SK-N-SH (cell line): ENCODE data around the gene NPC1L1. TPM values are rescaled to one million over a fixed set of nuclear protein-coding genes. Genes with fewer than 3 reads are reported as not detected.

Source experiments
- CTCF ChIA-PET: fragments of 300-600, 350-600 bp; formaldehyde crosslinking; extraction: SDS; loops from one replicate; lab custom pipeline; 2021; lab: Yijun Ruan, JAX
- POLR2A ChIA-PET: fragments of 350-600 bp; sonication (Branson Sonifier 250); formaldehyde crosslinking; extraction: SDS; loops from one replicate; lab custom pipeline; 2020; ENCODE audit warnings: antibody characterized with exemption, inconsistent platforms; lab: Yijun Ruan, JAX
- DNase-seq: peaks from one replicate; pipeline ENCODE4 v3.0.0; 2012
- H2AFZ ChIP-seq: fragments of 200-600 bp; sonication (generic); 2 replicates; pipeline ENCODE4 v1.8.1; 2016; ENCODE audit warnings: antibody characterized with exemption, mild to moderate bottlenecking, low read depth
- H3F3A ChIP-seq: fragments of 200-600 bp; sonication (generic); replicated peaks from 2 replicates; pipeline ENCODE3; 2016; ENCODE audit warnings: antibody characterized with exemption, mild to moderate bottlenecking; ENCODE audit not compliant: insufficient read depth
- H3K27ac ChIP-seq, 2 experiments: fragments of 200-500 bp in 1 of 2; fragments of 200-600 bp in 1 of 2; sonication (Bioruptor generic) in 1 of 2; sonication (generic), shearing (Covaris generic) in 1 of 2; 2 replicates each; pipeline versions ENCODE4 v1.5.1 to v1.6.1; 2014 to 2016; ENCODE audit warnings: low read depth in 2 of 2, inconsistent platforms in 1 of 2, low read length in 1 of 2, mild to moderate bottlenecking in 1 of 2, mixed read lengths in 1 of 2
- H3K27me3 ChIP-seq: fragments of 200-600 bp; sonication (generic), shearing (Covaris generic); 2 replicates; pipeline ENCODE4 v1.6.1; 2016; ENCODE audit warnings: mixed run types; ENCODE audit not compliant: insufficient read depth
- H3K36me3 ChIP-seq, 2 experiments: fragments of 200-500 bp in 1 of 2; fragments of 200-600 bp in 1 of 2; sonication (Bioruptor generic) in 1 of 2; sonication (generic) in 1 of 2; replicated peaks in 1 of 2; 2 replicates each; pipeline versions ENCODE3 to v1.5.1; 2014 to 2016; ENCODE audit warnings: low read length in 1 of 2, mild to moderate bottlenecking in 1 of 2; ENCODE audit not compliant: insufficient read depth in 2 of 2, control insufficient read depth in 1 of 2
- H3K4me1 ChIP-seq, 2 experiments: fragments of 200-500 bp in 1 of 2; fragments of 200-600 bp in 1 of 2; sonication (Bioruptor generic) in 1 of 2; sonication (generic), shearing (Covaris generic) in 1 of 2; 2 replicates each; pipeline versions ENCODE4 v1.5.1 to v1.6.1; 2014 to 2016; ENCODE audit warnings: low read depth in 1 of 2, low read length in 1 of 2, mixed run types in 1 of 2; ENCODE audit not compliant: insufficient read depth in 2 of 2, control insufficient read depth in 1 of 2
- H3K4me2 ChIP-seq: fragments of 200-600 bp; sonication (generic), shearing (Covaris generic); 2 replicates; pipeline ENCODE4 v1.6.1; 2017; ENCODE audit warnings: mixed run types
- H3K4me3 ChIP-seq, 2 experiments: fragments of 200-500 bp in 1 of 2; fragments of 200-600 bp in 1 of 2; sonication (Bioruptor generic) in 1 of 2; sonication (generic), shearing (Covaris generic) in 1 of 2; 2 replicates each; pipeline versions ENCODE4 v1.5.1 to v1.8.1; 2014 to 2016; ENCODE audit warnings: low read depth in 2 of 2, inconsistent platforms in 1 of 2, low read length in 1 of 2, mild to moderate bottlenecking in 1 of 2, mixed read lengths in 1 of 2, moderate library complexity in 1 of 2
- H3K79me2 ChIP-seq: fragments of 200-600 bp; sonication (generic); 2 replicates; pipeline ENCODE4 v1.8.1; 2017; ENCODE audit warnings: mild to moderate bottlenecking; ENCODE audit not compliant: insufficient read depth
- H3K9ac ChIP-seq: fragments of 200-600 bp; sonication (generic); 2 replicates; pipeline ENCODE4 v1.6.1; 2017; ENCODE audit warnings: mixed run types
- H3K9me2 ChIP-seq: fragments of 200-600 bp; sonication (generic); 2 replicates; pipeline ENCODE4 v1.6.1; 2017; ENCODE audit warnings: mixed run types
- H3K9me3 ChIP-seq: fragments of 200-600 bp; sonication (generic); 2 replicates; pipeline ENCODE4 v1.6.1; 2017; ENCODE audit warnings: mixed run types, mild to moderate bottlenecking, moderate library complexity
- H4K20me1 ChIP-seq: fragments of 200-600 bp; sonication (generic); 2 replicates; pipeline ENCODE4 v1.6.1; 2017; ENCODE audit warnings: mild to moderate bottlenecking, mixed run types; ENCODE audit not compliant: insufficient read depth
- ELF1 ChIP-seq: IDR thresholded peaks from 2 replicates; pipeline ENCODE4 v1.4.0; 2012
- EP300 ChIP-seq, 2 experiments: IDR thresholded peaks; 2 replicates each; pipeline versions ENCODE4 v1.4.0 to v1.6.1; 2012; ENCODE audit warnings: borderline replicate concordance in 1 of 2, low read depth in 1 of 2, low read length in 1 of 2
- FOSL2 ChIP-seq: IDR thresholded peaks from 2 replicates; pipeline ENCODE4 v1.4.0; 2012; ENCODE audit warnings: low read depth, mild to moderate bottlenecking, moderate library complexity, borderline replicate concordance
- FOXM1 ChIP-seq: IDR thresholded peaks from 2 replicates; pipeline ENCODE4 v1.4.0; 2012; ENCODE audit warnings: low read depth, mild to moderate bottlenecking
- GATA2 ChIP-seq: sonication (generic); formaldehyde crosslinking; IDR thresholded peaks from 2 replicates; pipeline ENCODE4 v1.5.0; 2020; ENCODE audit warnings: mild to moderate bottlenecking, missing genetic modification reagents
- MEF2A ChIP-seq: IDR thresholded peaks from 2 replicates; pipeline ENCODE4 v1.4.0; 2012; ENCODE audit warnings: low read depth, borderline replicate concordance
- NFIC ChIP-seq: IDR thresholded peaks from 2 replicates; pipeline ENCODE4 v1.4.0; 2012; ENCODE audit warnings: borderline replicate concordance
- POLR2AphosphoS5 ChIP-seq: IDR thresholded peaks from 2 replicates; pipeline ENCODE4 v1.6.1; 2012; ENCODE audit warnings: low read depth, low read length
- RAD21 ChIP-seq: IDR thresholded peaks from 2 replicates; pipeline ENCODE4 v1.6.1; 2012; ENCODE audit warnings: mild to moderate bottlenecking, low read length
- RCOR1 ChIP-seq: fragments of 150-350 bp; IDR thresholded peaks from 2 replicates; pipeline ENCODE4 v1.6.1; 2017; ENCODE audit warnings: antibody characterized with exemption, low read length
- RFX5 ChIP-seq: IDR thresholded peaks from 2 replicates; pipeline ENCODE4 v1.6.1; 2012; ENCODE audit warnings: mild to moderate bottlenecking, improper control_type of control experiment, low read length
- RXRA ChIP-seq: IDR thresholded peaks from 2 replicates; pipeline ENCODE4 v1.4.0; 2012; ENCODE audit warnings: low read depth, mild to moderate bottlenecking, borderline replicate concordance
- SIN3A ChIP-seq: IDR thresholded peaks from 2 replicates; pipeline ENCODE4 v1.6.1; 2012; ENCODE audit warnings: low read depth, mild to moderate bottlenecking, low read length, moderate library complexity, borderline replicate concordance
- SMC3 ChIP-seq: IDR thresholded peaks from 2 replicates; pipeline ENCODE4 v1.6.1; 2012; ENCODE audit warnings: low read depth, low read length, improper control_type of control experiment
- TCF12 ChIP-seq: IDR thresholded peaks from 2 replicates; pipeline ENCODE4 v1.4.0; 2012
- TEAD4 ChIP-seq: IDR thresholded peaks from 2 replicates; pipeline ENCODE4 v1.4.0; 2012; ENCODE audit warnings: mild to moderate bottlenecking, borderline replicate concordance; ENCODE audit not compliant: insufficient read depth
- USF2 ChIP-seq: fragments of 150-350 bp; IDR thresholded peaks from 2 replicates; pipeline ENCODE4 v1.6.1; 2017; ENCODE audit warnings: antibody characterized with exemption, low read length, low read depth, borderline replicate concordance
- YY1 ChIP-seq: IDR thresholded peaks from 2 replicates; pipeline ENCODE4 v1.4.0; 2012; ENCODE audit warnings: low read depth, mild to moderate bottlenecking
- WGBS: methylation state at CpG from one replicate; pipeline ENCODE4 v1.1.6; 2017; ENCODE audit warnings: low lambda C conversion rate; 5-methylcytosine and 5-hydroxymethylcytosine counted together
- polyA plus RNA-seq, 3 experiments: library from polyadenylated mRNA; depleted of rRNA; stranded (reverse); fragments of >200 nt; gene quantifications; 2 replicates each; pipeline ENCODE4 v1.2.3, GENCODE V29; 2012
- TF ChIP-seq, protein P1 (sequence below): fragments of 150-350 bp; IDR thresholded peaks from 2 replicates; pipeline ENCODE4 v1.6.1; 2016; ENCODE audit warnings: mild to moderate bottlenecking, low read depth, low read length
- TF ChIP-seq, protein P2 (sequence below): IDR thresholded peaks from 2 replicates; pipeline ENCODE4 v1.4.0; 2012; ENCODE audit warnings: low read depth
- TF ChIP-seq, protein P3 (sequence below): IDR thresholded peaks from 2 replicates; pipeline ENCODE4; 2012
- TF ChIP-seq, protein P4 (sequence below): IDR thresholded peaks from 2 replicates; pipeline ENCODE4 v1.4.0; 2012; ENCODE audit warnings: low read depth, borderline replicate concordance

Gene NPC1L1
- polyA plus RNA-seq, 1 of the 3 experiments (the other 2 are of a cell fraction): not detected

DNA sequence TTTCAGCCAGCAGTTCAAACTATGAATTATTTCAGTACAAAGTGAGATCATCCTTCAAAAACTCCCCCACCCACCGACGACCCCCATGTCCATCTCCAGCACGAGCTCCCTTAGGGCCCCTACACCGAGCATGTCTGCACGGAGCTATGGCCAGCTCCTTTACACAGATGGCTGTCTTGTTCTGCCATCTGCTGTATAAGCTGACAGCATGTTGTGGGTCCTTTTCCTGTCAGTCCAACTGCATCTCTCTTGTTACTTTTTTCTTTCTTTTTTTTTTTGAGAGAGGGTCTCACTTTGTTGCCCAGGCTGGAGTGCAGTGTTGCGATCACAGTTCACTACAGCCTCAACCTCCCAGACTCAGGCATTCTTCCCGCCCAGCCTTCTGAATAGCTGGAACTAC, 21.6 kb downstream of the NPC1L1 start:
- Histone ChIP-seq H3K27me3 (peaks cover 14% of the 10 kb centered on the region; the same call in 1 of the 2 replicates), H3K27ac (no peak overlapping the region), H3K4me2 (no peak overlapping the region), H3K9me3 (no peaks in the 10 kb centered on the region; the same call in 1 of the 2 replicates), H3K4me3 (no peak overlapping the region), H4K20me1 (no peaks in the 10 kb centered on the region), H3K9me2 (no peaks in the 10 kb centered on the region), H2AFZ (no peak overlapping the region), H3F3A (no peaks in the 10 kb centered on the region), H3K9ac (no peak overlapping the region), H3K4me1 (no peaks in the 10 kb centered on the region), H3K79me2 (no peaks in the 10 kb centered on the region), H3K36me3 (no peaks in the 10 kb centered on the region)
- 68% methylated on average over 7 of the region's 7 CpGs for WGBS
- ChIA-PET POLR2A (interaction anchor here (0.6 kb wide), 1 partner anchor 14 kb away, joined by 3 read pairs; no protein-coding TSS in a partner anchor), CTCF (interaction anchor here (1.1 to 5.1 kb wide), 3 partner anchors 7 to 46 kb away, joined by 4 to 26 read pairs (median 4); no protein-coding TSS in a partner anchor)
- TF ChIP-seq SIN3A: no peak
- TF ChIP-seq USF2: no peak
- no peak for TF ChIP-seq RAD21
- no peak for TF ChIP-seq YY1
- TF ChIP-seq GATA2 (CRISPR knock-in tag): no peak
- no peak for TF ChIP-seq FOXM1
- no peak for TF ChIP-seq RCOR1
- no peak for TF ChIP-seq POLR2AphosphoS5
- TF ChIP-seq, protein P1, sequence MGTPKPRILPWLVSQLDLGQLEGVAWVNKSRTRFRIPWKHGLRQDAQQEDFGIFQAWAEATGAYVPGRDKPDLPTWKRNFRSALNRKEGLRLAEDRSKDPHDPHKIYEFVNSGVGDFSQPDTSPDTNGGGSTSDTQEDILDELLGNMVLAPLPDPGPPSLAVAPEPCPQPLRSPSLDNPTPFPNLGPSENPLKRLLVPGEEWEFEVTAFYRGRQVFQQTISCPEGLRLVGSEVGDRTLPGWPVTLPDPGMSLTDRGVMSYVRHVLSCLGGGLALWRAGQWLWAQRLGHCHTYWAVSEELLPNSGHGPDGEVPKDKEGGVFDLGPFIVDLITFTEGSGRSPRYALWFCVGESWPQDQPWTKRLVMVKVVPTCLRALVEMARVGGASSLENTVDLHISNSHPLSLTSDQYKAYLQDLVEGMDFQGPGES: no peak
- no peak for DNase-seq

DNA sequence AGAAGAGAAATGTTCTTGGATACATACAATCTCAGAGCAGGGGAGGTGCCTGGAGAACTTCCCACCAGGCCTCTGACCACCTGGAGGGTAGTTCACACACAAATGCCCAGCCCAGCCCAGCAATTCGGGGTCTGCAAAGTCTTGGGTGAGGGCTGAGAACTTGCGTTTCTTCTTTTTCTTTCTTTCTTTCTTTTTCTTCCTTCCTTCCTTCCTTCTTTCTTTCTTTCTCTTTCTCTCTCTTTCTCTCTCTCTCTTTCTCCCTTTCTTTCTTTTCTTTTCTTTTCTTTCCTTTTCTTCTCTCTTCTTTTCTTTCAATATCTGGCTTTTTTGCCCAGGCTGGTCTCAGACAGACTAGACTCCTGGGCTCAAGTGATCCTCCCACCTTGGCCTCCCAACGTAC, 22.4 kb downstream of the NPC1L1 start:
- no peak overlapping the region for H3K9ac ChIP-seq
- H3K4me1 ChIP-seq: no peaks in the 10 kb centered on the region
- no peaks in the 10 kb centered on the region for H3K9me2 ChIP-seq
- H3K27ac ChIP-seq: no peak overlapping the region
- no peaks in the 10 kb centered on the region for H3K36me3 ChIP-seq
- H3F3A ChIP-seq: no peaks in the 10 kb centered on the region
- 57% methylated on average over 3 of the region's 3 CpGs for WGBS
- no peak for DNase-seq
- no peaks in the 10 kb centered on the region for H4K20me1 ChIP-seq
- no peaks in the 10 kb centered on the region for H3K79me2 ChIP-seq
- H3K4me3 ChIP-seq: no peak overlapping the region
- no peak overlapping the region for H3K4me2 ChIP-seq
- TF ChIP-seq SMC3 (no peak), RCOR1 (no peak), MEF2A (no peak), EP300 (IDR thresholded peaks at IDR 0.05; ENCODE audit: borderline replicate concordance in 1 of 2, low read depth in 1 of 2, low read length in 1 of 2) (no peak), RXRA (no peak), TEAD4 (no peak), NFIC (no peak), FOSL2 (no peak), RFX5 (no peak), USF2 (no peak), ELF1 (no peak), FOXM1 (no peak), GATA2 (CRISPR knock-in tag) (no peak), TCF12 (no peak)
- TF ChIP-seq, protein P2, sequence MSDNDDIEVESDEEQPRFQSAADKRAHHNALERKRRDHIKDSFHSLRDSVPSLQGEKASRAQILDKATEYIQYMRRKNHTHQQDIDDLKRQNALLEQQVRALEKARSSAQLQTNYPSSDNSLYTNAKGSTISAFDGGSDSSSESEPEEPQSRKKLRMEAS: no peak
- TF ChIP-seq, protein P3, sequence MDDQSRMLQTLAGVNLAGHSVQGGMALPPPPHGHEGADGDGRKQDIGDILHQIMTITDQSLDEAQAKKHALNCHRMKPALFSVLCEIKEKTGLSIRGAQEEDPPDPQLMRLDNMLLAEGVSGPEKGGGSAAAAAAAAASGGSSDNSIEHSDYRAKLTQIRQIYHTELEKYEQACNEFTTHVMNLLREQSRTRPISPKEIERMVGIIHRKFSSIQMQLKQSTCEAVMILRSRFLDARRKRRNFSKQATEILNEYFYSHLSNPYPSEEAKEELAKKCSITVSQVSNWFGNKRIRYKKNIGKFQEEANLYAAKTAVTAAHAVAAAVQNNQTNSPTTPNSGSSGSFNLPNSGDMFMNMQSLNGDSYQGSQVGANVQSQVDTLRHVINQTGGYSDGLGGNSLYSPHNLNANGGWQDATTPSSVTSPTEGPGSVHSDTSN: no peak
- TF ChIP-seq, protein P4, sequence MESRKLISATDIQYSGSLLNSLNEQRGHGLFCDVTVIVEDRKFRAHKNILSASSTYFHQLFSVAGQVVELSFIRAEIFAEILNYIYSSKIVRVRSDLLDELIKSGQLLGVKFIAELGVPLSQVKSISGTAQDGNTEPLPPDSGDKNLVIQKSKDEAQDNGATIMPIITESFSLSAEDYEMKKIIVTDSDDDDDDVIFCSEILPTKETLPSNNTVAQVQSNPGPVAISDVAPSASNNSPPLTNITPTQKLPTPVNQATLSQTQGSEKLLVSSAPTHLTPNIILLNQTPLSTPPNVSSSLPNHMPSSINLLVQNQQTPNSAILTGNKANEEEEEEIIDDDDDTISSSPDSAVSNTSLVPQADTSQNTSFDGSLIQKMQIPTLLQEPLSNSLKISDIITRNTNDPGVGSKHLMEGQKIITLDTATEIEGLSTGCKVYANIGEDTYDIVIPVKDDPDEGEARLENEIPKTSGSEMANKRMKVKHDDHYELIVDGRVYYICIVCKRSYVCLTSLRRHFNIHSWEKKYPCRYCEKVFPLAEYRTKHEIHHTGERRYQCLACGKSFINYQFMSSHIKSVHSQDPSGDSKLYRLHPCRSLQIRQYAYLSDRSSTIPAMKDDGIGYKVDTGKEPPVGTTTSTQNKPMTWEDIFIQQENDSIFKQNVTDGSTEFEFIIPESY: no peak
- POLR2A ChIA-PET: interaction anchor here (0.6 kb wide), 1 partner anchor 13 kb away, joined by 3 read pairs; no protein-coding TSS in a partner anchor
- no peak overlapping the region for H2AFZ ChIP-seq
- CTCF ChIA-PET: interaction anchor here (1.1 to 5.1 kb wide), 3 partner anchors 16 to 47 kb away, joined by 3 to 26 read pairs (median 4); no protein-coding TSS in a partner anchor
- H3K27me3 ChIP-seq: peaks cover 14% of the 10 kb centered on the region; the same call in 1 of the 2 replicates
- no peaks in the 10 kb centered on the region for H3K9me3 ChIP-seq
